Vagina (tissue), 2 donors: ENCODE data around the gene GRP. TPM values are rescaled to one million over a fixed set of nuclear protein-coding genes. Genes with fewer than 3 reads are reported as not detected.

Source experiments
- DNase-seq, 2 donors: peaks; one replicate each; pipeline ENCODE4 v3.0.0-alpha.2; 2017; ENCODE audit errors: extremely low spot score in 2 of 2
- H3K27ac ChIP-seq: fragments of 200-600 bp; sonication (generic); one replicate; pipeline ENCODE4 v1.5.1; 2019
- H3K27me3 ChIP-seq: fragments of 200-600 bp; sonication (generic); one replicate; pipeline ENCODE4 v1.5.1; 2019
- H3K36me3 ChIP-seq, 2 donors: fragments of 200-600 bp; sonication (generic); one replicate each; pipeline ENCODE4 v1.5.1; 2017 to 2019
- H3K4me1 ChIP-seq: fragments of 200-600 bp; sonication (generic); one replicate; pipeline ENCODE4 v1.5.1; 2019
- H3K4me3 ChIP-seq, 2 donors: fragments of 200-600 bp; sonication (generic); 1 replicate in 1 of 2; 2 replicates in 1 of 2; pipeline ENCODE4 v1.5.1; 2016 to 2019
- H3K9me3 ChIP-seq: fragments of 200-600 bp; sonication (generic); one replicate; pipeline ENCODE4 v1.5.1; 2019
- POLR2A ChIP-seq, 2 donors: fragments of 450-650 bp; IDR thresholded peaks; one replicate each; pipeline ENCODE4 v1.6.1; 2017; ENCODE audit warnings: antibody characterized with exemption in 2 of 2, mild to moderate bottlenecking in 2 of 2, moderate library complexity in 2 of 2
- POLR2AphosphoS5 ChIP-seq, 2 donors: sonication (generic); formaldehyde crosslinking; IDR thresholded peaks; one replicate each; pipeline ENCODE4 v1.9.0; 2017; ENCODE audit warnings: antibody characterized with exemption in 2 of 2, mild to moderate bottlenecking in 2 of 2, low read depth in 1 of 2; ENCODE audit not compliant: insufficient read depth in 1 of 2
- intact Hi-C: fragments of 100-400 bp; cut with DNase I; formaldehyde crosslinking; loops from one replicate; pipeline ENCODE4 v1.15.1; 2023
- total RNA-seq: library from RNA; depleted of rRNA; stranded (reverse); fragments of >200 nt; gene quantifications from one replicate; pipeline ENCODE4 v1.2.3, GENCODE V29; 2016
- TF ChIP-seq, protein P1 (sequence below), 3 experiments: fragments of 450-650 bp in 2 of 3; fragments of 200-600 bp in 1 of 3; sonication (generic) in 1 of 3; IDR thresholded peaks; one replicate each; pipeline ENCODE4 v1.5.1; 2017 to 2019; ENCODE audit warnings: antibody characterized with exemption in 3 of 3, mild to moderate bottlenecking in 2 of 3, moderate library complexity in 2 of 3

The GRP gene
- total RNA-seq, result not detected

DNA sequence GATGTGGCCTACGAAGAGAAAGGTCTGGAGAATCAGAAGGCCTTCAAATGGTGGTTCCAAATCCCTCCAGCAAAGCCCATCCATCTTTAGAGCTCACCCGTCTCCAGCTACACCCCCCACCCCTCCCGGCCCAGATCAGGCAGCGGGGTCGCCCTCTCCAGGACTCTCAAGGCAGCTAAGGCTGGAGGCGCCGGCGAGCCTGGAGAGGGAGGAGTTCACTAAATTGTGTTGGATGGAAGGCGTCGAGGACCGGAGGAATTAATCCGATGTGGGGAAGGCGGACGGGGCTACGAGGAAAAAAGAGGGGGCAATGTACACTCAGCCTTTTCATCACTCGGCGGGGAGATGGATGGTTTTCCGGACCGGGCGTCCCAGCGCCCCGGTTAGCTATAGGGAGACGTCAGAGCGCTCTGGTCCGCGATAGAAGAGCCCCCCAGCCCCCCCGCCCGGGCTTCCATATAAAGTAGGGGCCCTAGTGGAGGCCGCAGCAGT is at the start of gene GRP:
TSS of gene GRP (plus strand) at position 487 of the 492 bp plus-strand sequence. CDS start 108 bp downstream, outside the sequence.
- intact Hi-C loops, result no loop called here
- H3K4me3 ChIP-seq, result peak within 1 kb of the TSS in 1 of 2 donors; percentile 13

DNA sequence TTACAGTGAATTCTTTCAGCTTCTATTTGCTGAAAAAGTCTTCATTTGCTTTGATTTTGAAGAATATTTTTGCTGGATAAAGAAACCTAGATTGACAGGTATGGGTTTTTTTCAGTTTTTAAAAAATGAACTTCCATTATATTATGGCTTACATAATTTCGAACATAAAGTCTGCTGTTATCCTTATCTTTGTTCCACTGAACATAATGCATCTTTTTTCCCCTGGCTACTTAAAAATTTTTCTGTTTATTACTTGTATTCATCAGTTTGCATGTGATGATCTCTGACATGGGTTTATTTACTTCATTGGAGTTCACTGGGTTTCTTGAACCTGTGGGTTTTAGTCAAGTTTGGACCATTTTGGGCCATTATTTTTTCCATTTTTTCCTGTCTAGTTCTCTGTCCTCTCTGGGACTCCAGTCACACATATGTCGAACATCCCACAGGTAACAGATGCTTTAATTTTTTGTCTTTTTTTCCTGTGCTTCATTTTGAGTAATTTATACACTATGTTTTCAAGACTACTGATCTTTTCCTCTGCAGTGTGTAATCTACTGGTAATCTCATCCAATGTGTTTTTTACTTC is 47.2 kb upstream of the GRP start:
- TF ChIP-seq POLR2AphosphoS5 (IDR thresholded peaks at IDR 0.05; ENCODE audit: insufficient read depth in 1 of 2, low read depth in 1 of 2) (no peak), POLR2A (IDR thresholded peaks at IDR 0.05) (no peak)
- TF ChIP-seq, protein P1, sequence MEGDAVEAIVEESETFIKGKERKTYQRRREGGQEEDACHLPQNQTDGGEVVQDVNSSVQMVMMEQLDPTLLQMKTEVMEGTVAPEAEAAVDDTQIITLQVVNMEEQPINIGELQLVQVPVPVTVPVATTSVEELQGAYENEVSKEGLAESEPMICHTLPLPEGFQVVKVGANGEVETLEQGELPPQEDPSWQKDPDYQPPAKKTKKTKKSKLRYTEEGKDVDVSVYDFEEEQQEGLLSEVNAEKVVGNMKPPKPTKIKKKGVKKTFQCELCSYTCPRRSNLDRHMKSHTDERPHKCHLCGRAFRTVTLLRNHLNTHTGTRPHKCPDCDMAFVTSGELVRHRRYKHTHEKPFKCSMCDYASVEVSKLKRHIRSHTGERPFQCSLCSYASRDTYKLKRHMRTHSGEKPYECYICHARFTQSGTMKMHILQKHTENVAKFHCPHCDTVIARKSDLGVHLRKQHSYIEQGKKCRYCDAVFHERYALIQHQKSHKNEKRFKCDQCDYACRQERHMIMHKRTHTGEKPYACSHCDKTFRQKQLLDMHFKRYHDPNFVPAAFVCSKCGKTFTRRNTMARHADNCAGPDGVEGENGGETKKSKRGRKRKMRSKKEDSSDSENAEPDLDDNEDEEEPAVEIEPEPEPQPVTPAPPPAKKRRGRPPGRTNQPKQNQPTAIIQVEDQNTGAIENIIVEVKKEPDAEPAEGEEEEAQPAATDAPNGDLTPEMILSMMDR (IDR thresholded peaks at IDR 0.05), result no peak
- H3K9me3 ChIP-seq, result no peaks in the 10 kb centered on the region
- no peaks in the 10 kb centered on the region for H3K27me3 ChIP-seq
- intact Hi-C loops, result no loop called here
- no peak overlapping the region for H3K4me3 ChIP-seq
- DNase-seq, result no peak
- no peaks in the 10 kb centered on the region for H3K36me3 ChIP-seq
- no peak overlapping the region for H3K27ac ChIP-seq
- H3K4me1 ChIP-seq, result no peaks in the 10 kb centered on the region

More for the DNA sequence above, at the start of gene GRP:
- H3K27ac ChIP-seq, result no peak within 1 kb of the TSS
- H3K4me1 ChIP-seq, result peaks cover 8% of the 10 kb centered on the region
- TF ChIP-seq POLR2A (IDR thresholded peaks at IDR 0.05) (no peak), POLR2AphosphoS5 (IDR thresholded peaks at IDR 0.05; ENCODE audit: insufficient read depth in 1 of 2, low read depth in 1 of 2) (no peak)
- TF ChIP-seq, protein P1 (IDR thresholded peaks at IDR 0.05), result no peak
- peak in 1 of 2 donors; percentile 58 for DNase-seq
- H3K27me3 ChIP-seq, result peaks cover 7% of the 10 kb centered on the region
- no peaks in the 10 kb centered on the region for H3K9me3 ChIP-seq
- H3K36me3 ChIP-seq, result no peaks in the 10 kb centered on the region

- Histone ChIP-seq H3K4me1 (no peaks in the 10 kb centered on the region), H3K27ac (no peak overlapping the region), H3K9me3 (no peaks in the 10 kb centered on the region), H3K36me3 (no peaks in the 10 kb centered on the region), H3K27me3 (no peaks in the 10 kb centered on the region), H3K4me3 (no peak overlapping the region)
- no peak for TF ChIP-seq POLR2A (IDR thresholded peaks at IDR 0.05)
- no peak for TF ChIP-seq POLR2AphosphoS5 (IDR thresholded peaks at IDR 0.05; ENCODE audit: insufficient read depth in 1 of 2, low read depth in 1 of 2)
- TF ChIP-seq, protein P1 (IDR thresholded peaks at IDR 0.05), result no peak
- intact Hi-C loops, result no loop called here
- DNase-seq, result no peak
Measured at GRCh38 chr18:59177485-59177884, 42.5 kb upstream of the GRP start.

GRCh38 chr18:59180150-59180845 is 39.7 kb upstream of the GRP start:
- Histone ChIP-seq H3K4me1 (no peaks in the 10 kb centered on the region), H3K27me3 (no peaks in the 10 kb centered on the region), H3K27ac (no peak overlapping the region), H3K4me3 (no peak overlapping the region), H3K9me3 (no peaks in the 10 kb centered on the region), H3K36me3 (no peaks in the 10 kb centered on the region)
- TF ChIP-seq POLR2AphosphoS5 (IDR thresholded peaks at IDR 0.05; ENCODE audit: insufficient read depth in 1 of 2, low read depth in 1 of 2) (no peak), POLR2A (IDR thresholded peaks at IDR 0.05) (no peak)
- TF ChIP-seq, protein P1 (IDR thresholded peaks at IDR 0.05), result no peak
- intact Hi-C loops, result no loop called here
- DNase-seq, result no peak

GRCh38 chr18:59182673-59183072 is 37.3 kb upstream of the GRP start:
- no peaks in the 10 kb centered on the region for H3K9me3 ChIP-seq
- H3K4me3 ChIP-seq, result no peak overlapping the region
- no peaks in the 10 kb centered on the region for H3K27me3 ChIP-seq
- intact Hi-C loops, result no loop called here
- no peaks in the 10 kb centered on the region for H3K4me1 ChIP-seq
- DNase-seq, result no peak
- no peaks in the 10 kb centered on the region for H3K36me3 ChIP-seq
- TF ChIP-seq, protein P1 (IDR thresholded peaks at IDR 0.05), result no peak
- no peak for TF ChIP-seq POLR2A (IDR thresholded peaks at IDR 0.05)
- TF ChIP-seq POLR2AphosphoS5 (IDR thresholded peaks at IDR 0.05; ENCODE audit: insufficient read depth in 1 of 2, low read depth in 1 of 2), result no peak
- no peak overlapping the region for H3K27ac ChIP-seq
